ENCODE results near the gene CYBC1. TPM values are rescaled to one million over a fixed set of nuclear protein-coding genes. Genes with fewer than 3 reads are reported as not detected.

CYBC1 gene
- polyA plus RNA-seq, 1 donor from 2014 or later, result 66.6 TPM

DNA sequence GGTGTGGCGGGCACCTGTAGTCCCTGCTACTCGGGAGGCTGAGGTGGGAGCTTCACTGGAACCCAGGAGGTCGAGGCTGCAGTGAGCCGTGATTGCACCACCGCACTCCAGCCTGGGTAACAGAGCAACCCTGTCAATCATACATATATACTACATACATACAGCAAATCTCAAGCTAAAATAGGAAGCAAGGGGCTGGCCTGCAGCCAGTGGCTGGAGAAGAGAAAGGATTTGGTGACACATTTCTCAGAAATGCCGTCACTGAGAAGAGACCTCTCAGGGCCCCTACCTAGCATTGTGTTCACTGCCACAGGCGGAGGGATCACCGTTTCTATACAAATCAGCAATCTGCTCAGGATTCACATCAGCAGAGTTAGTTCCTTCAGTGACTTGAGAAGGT, 24.9 kb upstream of the CYBC1 start:
- TF ChIP-seq, protein P1, sequence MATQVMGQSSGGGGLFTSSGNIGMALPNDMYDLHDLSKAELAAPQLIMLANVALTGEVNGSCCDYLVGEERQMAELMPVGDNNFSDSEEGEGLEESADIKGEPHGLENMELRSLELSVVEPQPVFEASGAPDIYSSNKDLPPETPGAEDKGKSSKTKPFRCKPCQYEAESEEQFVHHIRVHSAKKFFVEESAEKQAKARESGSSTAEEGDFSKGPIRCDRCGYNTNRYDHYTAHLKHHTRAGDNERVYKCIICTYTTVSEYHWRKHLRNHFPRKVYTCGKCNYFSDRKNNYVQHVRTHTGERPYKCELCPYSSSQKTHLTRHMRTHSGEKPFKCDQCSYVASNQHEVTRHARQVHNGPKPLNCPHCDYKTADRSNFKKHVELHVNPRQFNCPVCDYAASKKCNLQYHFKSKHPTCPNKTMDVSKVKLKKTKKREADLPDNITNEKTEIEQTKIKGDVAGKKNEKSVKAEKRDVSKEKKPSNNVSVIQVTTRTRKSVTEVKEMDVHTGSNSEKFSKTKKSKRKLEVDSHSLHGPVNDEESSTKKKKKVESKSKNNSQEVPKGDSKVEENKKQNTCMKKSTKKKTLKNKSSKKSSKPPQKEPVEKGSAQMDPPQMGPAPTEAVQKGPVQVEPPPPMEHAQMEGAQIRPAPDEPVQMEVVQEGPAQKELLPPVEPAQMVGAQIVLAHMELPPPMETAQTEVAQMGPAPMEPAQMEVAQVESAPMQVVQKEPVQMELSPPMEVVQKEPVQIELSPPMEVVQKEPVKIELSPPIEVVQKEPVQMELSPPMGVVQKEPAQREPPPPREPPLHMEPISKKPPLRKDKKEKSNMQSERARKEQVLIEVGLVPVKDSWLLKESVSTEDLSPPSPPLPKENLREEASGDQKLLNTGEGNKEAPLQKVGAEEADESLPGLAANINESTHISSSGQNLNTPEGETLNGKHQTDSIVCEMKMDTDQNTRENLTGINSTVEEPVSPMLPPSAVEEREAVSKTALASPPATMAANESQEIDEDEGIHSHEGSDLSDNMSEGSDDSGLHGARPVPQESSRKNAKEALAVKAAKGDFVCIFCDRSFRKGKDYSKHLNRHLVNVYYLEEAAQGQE (IDR thresholded peaks at IDR 0.05; ENCODE audit: borderline replicate concordance), result no peak
- no peak for TF ChIP-seq EZH2 (IDR thresholded peaks at IDR 0.05; ENCODE audit: borderline replicate concordance, insufficient read depth, low read length, poor library complexity, severe bottlenecking)
- TF ChIP-seq RAD21 (conservative IDR thresholded peaks at IDR 0.05), result no peak
- no peak for TF ChIP-seq EP300 (conservative IDR thresholded peaks at IDR 0.05; ENCODE audit: poor library complexity, severe bottlenecking)
- TF ChIP-seq POLR2AphosphoS5 (IDR thresholded peaks at IDR 0.05), result no peak
- no peak for TF ChIP-seq TAF1 (IDR thresholded peaks at IDR 0.05; ENCODE audit: low read depth)
- TF ChIP-seq MXI1 (conservative IDR thresholded peaks at IDR 0.05; ENCODE audit: poor library complexity, severe bottlenecking), result no peak
- no peak for TF ChIP-seq SMC3 (conservative IDR thresholded peaks at IDR 0.05; ENCODE audit: poor library complexity)
- no peaks in the 10 kb centered on the region for H4K20me1 ChIP-seq (ENCODE audit: insufficient read depth)
- H3K9me3 ChIP-seq (ENCODE audit: low read length), result no peaks in the 10 kb centered on the region
- no peaks in the 10 kb centered on the region for H3K9me2 ChIP-seq (ENCODE audit: insufficient read depth, low read length)
- no peaks in the 10 kb centered on the region for H3K27me3 ChIP-seq (ENCODE audit: insufficient read depth, low read depth, low read length)
- no peak overlapping the region for H3K27ac ChIP-seq (ENCODE audit: low read length)
- H3K4me2 ChIP-seq (ENCODE audit: low read length), result no peak overlapping the region
- H3F3A ChIP-seq (ENCODE audit: insufficient read depth, low read length, poor library complexity, severe bottlenecking), result no peaks in the 10 kb centered on the region
- no peak overlapping the region for H2AFZ ChIP-seq (ENCODE audit: low read depth, low read length)
- no peak overlapping the region for H3K4me3 ChIP-seq (ENCODE audit: low read length)
- no peaks in the 10 kb centered on the region for H3K36me3 ChIP-seq (ENCODE audit: insufficient read depth, low read length)
- no peaks in the 10 kb centered on the region for H3K79me2 ChIP-seq (replicated peaks; ENCODE audit: insufficient read depth, low read length)
- no peak overlapping the region for H3K9ac ChIP-seq (ENCODE audit: low read length)

DNA sequence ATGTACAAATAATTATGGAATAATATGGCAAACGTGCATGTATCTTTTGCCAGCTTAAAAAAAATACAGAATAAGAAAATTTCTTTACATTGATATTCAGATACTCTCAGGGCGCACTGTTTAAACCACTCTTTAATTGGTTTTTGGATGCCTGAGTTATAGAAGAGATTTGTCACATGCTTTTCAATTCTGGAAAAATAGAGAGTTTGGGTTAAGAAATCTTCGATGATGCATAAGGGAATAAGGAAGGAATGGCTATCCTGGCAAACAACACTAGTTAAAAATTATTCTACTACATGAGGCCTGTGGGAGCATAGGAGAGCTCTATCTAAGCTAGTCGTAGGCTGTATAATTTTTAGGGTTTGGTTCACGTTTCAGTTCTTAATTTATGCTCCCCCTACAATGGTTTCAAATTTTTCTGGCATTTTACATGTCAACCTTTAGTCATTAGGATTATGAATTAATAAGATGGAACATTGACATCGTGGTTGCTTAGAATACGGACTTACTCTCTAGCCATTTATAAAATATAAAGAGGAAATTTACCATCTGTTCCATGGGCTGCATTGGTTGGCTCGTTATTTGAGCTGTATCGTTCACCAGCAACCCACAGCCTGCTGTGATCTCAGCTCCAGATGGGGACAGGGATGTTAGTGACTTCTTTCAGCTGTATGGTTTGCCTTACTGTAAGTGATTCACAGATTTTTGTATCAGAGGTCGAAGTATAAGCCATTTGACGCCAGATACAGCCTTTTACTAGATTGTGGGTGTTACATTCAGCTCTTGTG, 23.9 kb upstream of the CYBC1 start:
- Histone ChIP-seq H3K9me3 (ENCODE audit: low read length) (no peaks in the 10 kb centered on the region), H3K4me2 (ENCODE audit: low read length) (no peak overlapping the region), H3K36me3 (ENCODE audit: insufficient read depth, low read length) (no peaks in the 10 kb centered on the region), H3K79me2 (replicated peaks; ENCODE audit: insufficient read depth, low read length) (no peaks in the 10 kb centered on the region), H4K20me1 (ENCODE audit: insufficient read depth) (no peaks in the 10 kb centered on the region), H3F3A (ENCODE audit: insufficient read depth, low read length, poor library complexity, severe bottlenecking) (no peaks in the 10 kb centered on the region), H3K9ac (ENCODE audit: low read length) (no peak overlapping the region), H3K4me3 (ENCODE audit: low read length) (no peak overlapping the region), H3K27ac (ENCODE audit: low read length) (no peak overlapping the region), H3K9me2 (ENCODE audit: insufficient read depth, low read length) (no peaks in the 10 kb centered on the region), H2AFZ (ENCODE audit: low read depth, low read length) (no peak overlapping the region), H3K27me3 (ENCODE audit: insufficient read depth, low read depth, low read length) (no peaks in the 10 kb centered on the region)
- TF ChIP-seq, protein P2, sequence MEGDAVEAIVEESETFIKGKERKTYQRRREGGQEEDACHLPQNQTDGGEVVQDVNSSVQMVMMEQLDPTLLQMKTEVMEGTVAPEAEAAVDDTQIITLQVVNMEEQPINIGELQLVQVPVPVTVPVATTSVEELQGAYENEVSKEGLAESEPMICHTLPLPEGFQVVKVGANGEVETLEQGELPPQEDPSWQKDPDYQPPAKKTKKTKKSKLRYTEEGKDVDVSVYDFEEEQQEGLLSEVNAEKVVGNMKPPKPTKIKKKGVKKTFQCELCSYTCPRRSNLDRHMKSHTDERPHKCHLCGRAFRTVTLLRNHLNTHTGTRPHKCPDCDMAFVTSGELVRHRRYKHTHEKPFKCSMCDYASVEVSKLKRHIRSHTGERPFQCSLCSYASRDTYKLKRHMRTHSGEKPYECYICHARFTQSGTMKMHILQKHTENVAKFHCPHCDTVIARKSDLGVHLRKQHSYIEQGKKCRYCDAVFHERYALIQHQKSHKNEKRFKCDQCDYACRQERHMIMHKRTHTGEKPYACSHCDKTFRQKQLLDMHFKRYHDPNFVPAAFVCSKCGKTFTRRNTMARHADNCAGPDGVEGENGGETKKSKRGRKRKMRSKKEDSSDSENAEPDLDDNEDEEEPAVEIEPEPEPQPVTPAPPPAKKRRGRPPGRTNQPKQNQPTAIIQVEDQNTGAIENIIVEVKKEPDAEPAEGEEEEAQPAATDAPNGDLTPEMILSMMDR (IDR thresholded peaks at IDR 0.05; ENCODE audit: poor library complexity, severe bottlenecking), result no peak
- TF ChIP-seq EZH2 (IDR thresholded peaks at IDR 0.05; ENCODE audit: borderline replicate concordance, insufficient read depth, low read length, poor library complexity, severe bottlenecking) (no peak), MXI1 (conservative IDR thresholded peaks at IDR 0.05; ENCODE audit: poor library complexity, severe bottlenecking) (no peak), POLR2AphosphoS5 (IDR thresholded peaks at IDR 0.05) (no peak), SMC3 (conservative IDR thresholded peaks at IDR 0.05; ENCODE audit: poor library complexity) (no peak), TAF1 (IDR thresholded peaks at IDR 0.05; ENCODE audit: low read depth) (no peak), EP300 (conservative IDR thresholded peaks at IDR 0.05; ENCODE audit: poor library complexity, severe bottlenecking) (no peak), RAD21 (conservative IDR thresholded peaks at IDR 0.05) (no peak)
- TF ChIP-seq, protein P1 (IDR thresholded peaks at IDR 0.05; ENCODE audit: borderline replicate concordance), result no peak

Measured in neural cell (in vitro differentiated cells).